Ovary (tissue), 3 donors: ENCODE data around the gene CYP27C1.
"Not testable (repeated sequence)": the region's sequence is repeated elsewhere in the genome, so short reads cannot be mapped to it uniquely, and the experiment has no call there.

ENCODE experiments used
- POLR2A ChIP-seq: fragments of 450-650 bp; IDR thresholded peaks from one replicate; pipeline ENCODE4 v1.6.1; 2017; ENCODE audit warnings: antibody characterized with exemption, mild to moderate bottlenecking, moderate library complexity
- TF ChIP-seq, protein P1 (sequence below), 3 donors: fragments of 450-650 bp in 2 of 3; fragments of 200-600 bp in 1 of 3; IDR thresholded peaks; one replicate each; pipeline versions ENCODE4 v1.5.1 to v1.8.0; 2016 to 2022; ENCODE audit warnings: antibody characterized with exemption in 3 of 3, mild to moderate bottlenecking in 1 of 3
- donor health status: DM: no; HTN: no; CAD: no.

- TF ChIP-seq, protein P1, sequence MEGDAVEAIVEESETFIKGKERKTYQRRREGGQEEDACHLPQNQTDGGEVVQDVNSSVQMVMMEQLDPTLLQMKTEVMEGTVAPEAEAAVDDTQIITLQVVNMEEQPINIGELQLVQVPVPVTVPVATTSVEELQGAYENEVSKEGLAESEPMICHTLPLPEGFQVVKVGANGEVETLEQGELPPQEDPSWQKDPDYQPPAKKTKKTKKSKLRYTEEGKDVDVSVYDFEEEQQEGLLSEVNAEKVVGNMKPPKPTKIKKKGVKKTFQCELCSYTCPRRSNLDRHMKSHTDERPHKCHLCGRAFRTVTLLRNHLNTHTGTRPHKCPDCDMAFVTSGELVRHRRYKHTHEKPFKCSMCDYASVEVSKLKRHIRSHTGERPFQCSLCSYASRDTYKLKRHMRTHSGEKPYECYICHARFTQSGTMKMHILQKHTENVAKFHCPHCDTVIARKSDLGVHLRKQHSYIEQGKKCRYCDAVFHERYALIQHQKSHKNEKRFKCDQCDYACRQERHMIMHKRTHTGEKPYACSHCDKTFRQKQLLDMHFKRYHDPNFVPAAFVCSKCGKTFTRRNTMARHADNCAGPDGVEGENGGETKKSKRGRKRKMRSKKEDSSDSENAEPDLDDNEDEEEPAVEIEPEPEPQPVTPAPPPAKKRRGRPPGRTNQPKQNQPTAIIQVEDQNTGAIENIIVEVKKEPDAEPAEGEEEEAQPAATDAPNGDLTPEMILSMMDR (IDR thresholded peaks at IDR 0.05): not testable (repeated sequence)
- not testable (repeated sequence) for TF ChIP-seq POLR2A
Measured at GRCh38 chr2:127224135-127224534, 4.0 kb upstream of the CYP27C1 start.
